T47D (cell line): Measurements from ENCODE around the gene OGDHL.
"Not testable (repeated sequence)": the region's sequence is repeated elsewhere in the genome, so short reads cannot be mapped to it uniquely, and the experiment has no call there.

Experiments used
- DNase-seq, 2 experiments: peaks; one replicate each; pipeline versions ENCODE4 v3.0.0 to v3.0.0-alpha.2; 2011 to 2012; ENCODE audit warnings: low read depth in 1 of 2, low spot score in 1 of 2
- JUND ChIP-seq: IDR thresholded peaks from 2 replicates; pipeline ENCODE4 v1.6.1; 2012; ENCODE audit warnings: low read depth
- in situ Hi-C: cut with HindIII; loops from 2 replicates; pipeline ENCODE4 v1.10.0; 2016; ENCODE audit warnings: low sequenced_read_pairs, low pct_unique_long_range_greater_than_20kb

Gene OGDHL

DNA sequence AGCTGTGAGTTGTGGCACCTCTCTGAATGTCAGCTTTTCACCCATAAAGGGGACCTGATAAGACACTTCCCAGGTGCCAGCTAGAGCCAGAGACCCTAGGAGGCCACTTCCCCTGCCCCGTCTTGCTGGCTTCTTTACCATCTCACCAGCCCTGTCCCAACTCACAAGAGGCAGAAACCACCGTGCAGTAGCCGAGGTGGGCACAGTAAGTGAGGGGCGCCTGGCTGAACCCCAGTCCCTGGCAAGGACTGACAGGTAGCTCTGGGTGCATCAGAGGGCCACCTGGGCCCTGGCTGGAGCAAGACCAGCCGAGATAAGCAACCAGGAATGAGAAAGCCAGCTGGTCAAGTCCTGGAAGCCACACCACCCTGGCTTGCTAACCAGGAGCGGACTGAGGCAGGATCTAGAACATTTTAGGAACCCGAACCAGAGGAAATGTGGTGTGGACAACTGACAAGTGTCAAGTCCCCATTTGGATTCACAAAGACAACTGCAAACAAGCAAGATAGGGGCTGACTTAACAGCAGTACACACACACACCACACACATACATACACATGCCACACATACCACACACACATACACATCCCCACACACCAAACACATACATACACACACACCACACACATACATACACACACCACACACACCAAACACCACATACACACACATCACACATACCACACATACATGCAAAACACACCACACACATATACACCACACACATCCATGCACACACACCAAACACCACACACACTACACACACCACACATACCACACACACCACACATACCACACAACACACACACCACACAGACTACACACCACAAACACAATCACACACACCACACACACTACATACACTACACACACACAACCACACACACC is 20.8 kb downstream of the OGDHL start:
- in situ Hi-C loops = no loop called here
- TF ChIP-seq JUND = no peak
- peak in 1 of 2 experiments; percentile 42 for DNase-seq

DNA sequence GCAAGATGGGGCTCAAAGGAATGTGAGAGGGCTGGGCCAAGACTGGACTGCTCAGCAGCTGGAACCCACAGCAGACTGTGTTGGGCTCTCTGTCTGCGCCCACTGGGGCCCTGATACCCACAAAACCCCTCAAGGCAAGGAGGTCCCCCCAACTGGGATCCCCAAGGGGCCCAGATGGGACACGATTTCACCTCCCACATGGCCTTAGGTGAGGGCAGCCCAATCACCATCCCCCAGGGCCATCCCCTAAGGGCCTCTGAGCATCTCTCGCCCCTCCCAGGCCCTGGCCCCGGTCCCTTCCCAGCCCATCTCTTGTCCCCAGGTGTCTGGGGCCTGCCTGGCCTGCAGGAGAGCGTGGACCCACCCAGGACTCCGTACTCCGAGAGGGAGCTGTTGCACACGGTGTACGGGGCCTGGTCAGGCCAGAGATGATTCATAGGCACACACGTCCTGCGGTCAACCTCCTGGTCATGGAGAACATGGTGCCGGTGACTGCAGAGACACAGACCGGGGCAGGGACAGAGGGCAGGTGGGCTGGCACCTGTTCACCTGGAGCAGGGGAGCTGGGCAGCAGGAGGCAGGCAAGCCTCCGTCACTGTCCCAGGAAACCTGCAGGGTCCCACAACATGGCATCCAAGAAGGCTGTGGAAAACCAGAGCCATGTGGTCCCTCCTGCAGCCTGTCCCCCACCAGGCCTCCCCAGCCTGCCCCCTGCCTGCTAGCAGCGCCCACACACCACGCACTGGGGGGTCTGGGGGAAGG is 21.6 kb downstream of the OGDHL start:
- TF ChIP-seq JUND = no peak
- DNase-seq = no peak
- in situ Hi-C loops = no loop called here

DNA sequence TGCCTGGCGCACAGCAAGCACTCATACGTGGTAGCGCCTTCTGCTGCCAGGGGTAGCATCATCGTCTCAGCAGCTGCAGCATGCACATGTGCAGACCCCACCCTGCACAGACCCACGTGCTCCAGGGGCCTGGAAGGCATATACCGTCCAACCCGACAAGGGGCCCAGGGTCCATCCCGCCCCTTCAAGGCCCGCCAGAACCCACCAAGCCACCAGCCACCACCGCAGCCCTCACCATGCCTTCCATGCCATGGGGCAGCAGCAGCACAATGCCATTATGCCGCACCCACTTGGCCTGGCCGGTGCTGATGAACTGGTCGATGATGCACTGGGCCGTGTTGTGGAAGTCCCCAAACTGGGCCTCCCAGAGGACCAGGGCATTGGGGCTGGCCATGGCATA is 22.7 kb downstream of the OGDHL start:
- in situ Hi-C loops = no loop called here

DNA sequence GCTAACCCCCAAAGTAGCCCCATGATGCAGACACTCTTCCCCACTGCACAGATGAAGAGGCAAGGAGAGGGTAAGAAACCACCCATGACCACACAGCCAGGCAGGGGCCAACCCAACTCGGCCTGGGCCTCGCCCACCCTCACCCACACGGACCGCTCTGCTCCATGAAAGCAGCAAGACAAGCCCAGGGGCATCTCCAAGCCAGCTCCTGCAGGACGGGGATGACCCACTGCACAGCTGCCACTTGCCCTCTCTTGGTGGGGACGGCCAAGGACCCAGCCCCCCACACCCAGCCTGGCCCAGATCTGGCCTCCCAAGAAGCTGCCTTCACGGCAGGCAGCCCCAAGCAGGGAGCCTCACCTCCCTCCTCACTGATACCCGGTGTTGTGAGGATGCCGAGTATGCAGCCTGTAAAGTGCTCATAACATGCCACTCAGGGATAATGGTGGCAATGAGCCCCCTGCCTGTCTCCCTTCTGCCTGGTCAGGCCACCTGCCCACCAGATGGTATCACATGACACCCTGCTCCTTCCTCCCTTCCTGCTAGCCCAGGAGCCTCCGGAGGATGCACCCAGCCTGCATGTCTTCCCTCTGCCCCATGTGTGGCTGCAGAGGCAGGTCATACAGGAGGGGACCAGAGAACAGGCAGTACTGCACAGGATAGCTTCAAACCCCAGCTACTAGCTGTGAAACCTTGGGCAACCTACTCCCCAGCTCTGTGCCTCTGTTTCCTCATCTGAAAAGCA is 23.3 kb downstream of the OGDHL start:
- no peak for TF ChIP-seq JUND
- in situ Hi-C loops = no loop called here
- DNase-seq = no peak

More for the DNA sequence above, 22.7 kb downstream of the OGDHL start:
- no peak for DNase-seq
- no peak for TF ChIP-seq JUND

DNA sequence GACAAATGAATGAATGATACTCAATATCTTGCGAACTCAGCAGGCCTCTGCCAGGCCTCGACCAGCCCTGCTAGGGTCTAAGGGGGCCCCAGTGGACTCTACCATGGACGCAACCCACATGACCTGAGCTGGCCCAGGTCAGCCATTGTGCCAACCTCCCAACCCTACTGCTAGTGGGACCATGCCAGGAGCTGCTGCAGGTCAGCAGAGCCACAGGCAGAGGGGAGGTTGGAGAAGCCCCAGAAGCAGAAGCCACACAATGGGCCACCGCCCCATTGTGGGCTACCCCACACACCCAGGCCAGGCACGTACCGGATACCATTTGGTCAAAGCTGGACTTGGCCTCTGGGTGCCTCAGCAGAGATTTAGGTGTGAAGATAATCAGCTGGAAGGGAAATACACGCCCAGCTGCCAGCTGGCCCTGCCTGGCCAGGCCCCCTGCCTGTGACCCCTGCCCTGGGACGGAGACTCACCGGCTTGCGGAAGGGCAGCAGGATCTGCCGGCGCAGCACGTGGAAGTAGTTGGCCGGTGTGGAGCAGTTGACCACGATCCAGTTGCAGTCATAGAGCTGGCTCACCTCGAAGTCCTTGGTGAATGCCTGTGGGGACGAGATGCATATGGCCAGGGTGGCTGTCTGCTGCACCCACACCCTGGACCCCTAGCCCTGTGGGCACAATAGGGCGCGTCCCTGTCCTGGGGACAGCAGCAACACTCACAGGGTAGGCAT is 24.5 kb downstream of the OGDHL start:
- DNase-seq = no peak
- TF ChIP-seq JUND = no peak

DNA sequence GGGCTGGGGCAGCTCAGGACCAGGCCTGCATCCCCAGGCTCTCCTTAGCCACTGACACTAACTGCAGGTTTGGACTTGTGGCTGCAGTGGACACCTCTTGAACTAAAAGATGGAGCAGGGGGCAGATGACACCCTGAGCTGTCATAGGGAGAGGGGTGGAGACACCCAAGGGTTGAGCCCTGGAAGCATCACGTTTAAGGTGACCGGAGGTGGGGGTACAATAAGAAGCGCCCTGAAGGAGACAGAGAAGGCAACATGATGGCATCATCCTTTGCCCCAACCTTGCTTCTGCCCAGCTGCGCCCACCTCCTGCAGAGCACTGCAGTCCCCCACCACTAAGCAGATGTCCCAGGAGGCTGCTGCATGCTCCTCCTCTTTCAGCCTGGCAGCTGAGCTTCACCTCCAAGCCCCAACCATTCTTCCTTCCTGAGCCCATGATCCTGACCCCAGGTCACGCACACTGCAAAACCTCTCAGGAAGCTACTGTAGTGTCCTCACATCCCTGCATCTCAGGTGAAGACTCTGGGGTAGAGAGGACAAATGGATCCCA is 25.5 kb downstream of the OGDHL start:
- DNase-seq = no peak
- in situ Hi-C loops = no loop called here
- no peak for TF ChIP-seq JUND

More for the DNA sequence above, 24.5 kb downstream of the OGDHL start:
- in situ Hi-C loops = no loop called here

DNA sequence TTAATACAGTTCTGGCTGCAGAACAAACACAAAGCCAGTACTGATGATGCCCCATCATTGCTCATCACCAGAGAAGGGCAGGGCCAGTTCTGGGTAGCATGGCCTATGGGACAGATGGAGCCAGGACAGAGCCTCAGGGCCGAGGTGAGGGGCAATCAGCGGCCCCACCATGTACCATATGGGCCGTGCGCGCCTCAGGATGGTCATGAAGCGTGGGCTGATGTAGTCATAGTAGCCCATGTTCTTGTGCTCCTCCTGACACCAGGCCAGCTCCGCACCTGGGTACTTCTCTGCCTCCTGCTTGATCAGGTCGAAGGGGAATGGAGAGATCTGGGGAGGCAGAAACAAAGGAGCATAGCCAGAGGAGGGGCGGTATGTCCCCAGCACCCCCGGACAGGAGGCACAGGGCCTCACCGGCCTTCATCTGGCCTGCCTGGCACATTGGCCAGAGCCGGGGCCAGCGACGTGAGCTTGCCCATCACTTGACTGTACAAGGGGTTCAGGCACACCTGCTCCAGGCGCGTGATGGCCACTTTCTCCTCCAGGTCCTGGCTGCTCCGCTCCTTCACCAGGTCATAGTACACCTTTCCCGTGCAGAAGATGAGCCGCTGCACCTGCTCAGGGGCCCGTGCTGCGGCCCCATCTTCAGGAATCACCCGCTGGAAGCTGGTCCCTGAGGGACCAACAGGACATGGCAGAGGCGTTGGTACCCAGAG is 26.1 kb downstream of the OGDHL start:
- in situ Hi-C loops = no loop called here
- no peak for TF ChIP-seq JUND

DNA sequence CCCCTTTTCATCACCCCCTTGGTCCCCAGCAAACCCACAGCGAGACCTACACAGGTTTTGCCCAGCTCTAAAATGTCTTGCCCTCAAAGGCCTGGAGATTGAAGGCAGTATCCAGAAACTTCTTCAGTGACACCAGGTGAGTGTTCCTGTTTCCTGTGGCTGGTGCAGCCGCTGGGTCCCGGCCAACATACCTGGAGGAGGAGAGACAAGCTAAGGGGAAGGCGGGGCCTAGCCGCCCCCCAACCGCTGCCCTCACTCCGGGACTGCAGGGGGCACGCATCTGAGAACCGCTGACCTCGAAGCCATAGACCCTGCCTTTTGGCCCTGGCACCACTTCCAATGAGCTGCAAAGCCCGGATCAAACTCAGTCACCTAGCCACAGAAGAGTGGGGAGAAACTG is 27.0 kb downstream of the OGDHL start:
- no peak for DNase-seq
- TF ChIP-seq JUND = no peak
- in situ Hi-C loops = no loop called here

More for the DNA sequence above, 26.1 kb downstream of the OGDHL start:
- DNase-seq = no peak

DNA sequence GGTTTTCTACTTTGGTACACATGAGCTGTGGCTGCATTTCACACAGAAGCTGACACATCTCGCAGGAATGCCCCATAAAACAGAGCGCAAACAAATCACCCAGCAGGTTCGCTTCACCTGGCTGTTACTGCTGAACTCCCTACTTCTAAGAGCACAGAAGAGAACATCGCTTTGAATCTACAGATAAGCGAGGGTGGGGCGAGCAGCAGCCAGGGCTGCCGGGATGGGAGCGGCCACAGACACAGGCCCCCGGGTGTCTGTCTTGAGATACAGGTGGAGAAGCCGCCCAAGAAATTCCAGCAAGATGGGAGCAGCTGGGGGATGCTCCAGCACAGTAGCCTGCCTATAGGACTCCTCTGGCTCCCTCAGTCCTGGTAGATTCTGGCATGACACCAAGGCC is 27.4 kb downstream of the OGDHL start:
- peak; percentile 85 to 90 for DNase-seq
- in situ Hi-C loops = no loop called here
- TF ChIP-seq JUND = peak; percentile 98

DNA sequence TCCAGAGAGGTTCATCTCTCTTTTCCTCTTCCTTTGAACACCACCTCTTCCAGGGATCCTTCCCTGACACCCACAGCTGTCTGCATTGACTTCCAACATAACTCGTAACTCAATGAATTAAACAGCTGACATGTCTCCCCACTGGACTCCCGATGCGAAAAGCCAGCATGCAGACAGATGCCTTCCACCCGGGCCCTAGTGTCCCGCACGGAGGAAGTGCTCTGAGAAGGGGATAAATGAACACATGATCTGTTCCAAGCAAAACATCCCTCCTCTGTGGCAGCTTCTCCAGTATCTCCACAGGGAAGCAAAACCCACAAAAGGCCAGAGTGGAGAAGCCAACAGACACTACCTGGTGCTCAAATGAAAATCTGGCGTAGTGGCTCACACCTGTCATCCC is 28.3 kb downstream of the OGDHL start:
- TF ChIP-seq JUND = no peak
- in situ Hi-C loops = no loop called here
- DNase-seq = no peak

DNA sequence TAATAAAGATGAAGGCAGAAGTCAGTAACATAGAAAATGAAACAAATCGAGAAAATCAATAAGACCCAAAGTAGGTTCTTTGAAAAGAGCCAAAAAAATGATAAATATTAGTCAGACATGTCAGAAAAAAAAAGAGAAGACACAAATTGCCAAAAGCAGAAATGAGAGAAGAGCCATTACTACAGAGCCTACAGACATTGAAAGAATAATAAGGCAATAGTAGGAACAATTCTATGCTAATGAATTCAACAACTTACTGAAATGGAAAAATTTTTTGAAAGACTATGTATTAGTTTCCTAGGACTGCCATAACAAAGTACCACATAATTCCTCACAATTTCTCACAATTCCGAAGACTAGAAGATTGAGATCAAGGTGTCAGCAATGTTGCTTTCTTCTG is 35.5 kb downstream of the OGDHL start:
- DNase-seq = no peak
- in situ Hi-C loops = no loop called here
- TF ChIP-seq JUND = no peak

DNA sequence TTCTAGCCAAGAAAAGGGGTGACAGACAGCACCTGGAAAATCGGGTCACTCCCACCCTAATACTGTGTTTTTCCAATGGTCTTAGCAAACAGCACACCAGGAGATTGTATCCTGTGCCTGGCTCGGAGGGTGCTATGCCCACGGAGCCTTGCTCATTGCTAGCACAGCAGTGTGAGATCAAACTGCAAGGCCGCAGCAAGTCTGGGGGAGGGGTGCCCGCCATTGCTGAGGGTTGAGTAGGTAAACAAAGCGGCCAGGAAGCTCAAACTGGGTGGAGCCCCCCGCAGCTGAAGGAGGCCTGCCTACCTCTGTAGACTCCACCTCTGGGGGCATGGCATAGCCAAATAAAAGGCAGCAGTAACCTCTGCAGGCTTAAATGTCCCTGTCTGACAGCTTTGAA is 47.0 kb downstream of the OGDHL start:
- DNase-seq, in situ Hi-C loops: not testable (repeated sequence)
